Upper lobe of left lung (tissue), 6 donors: Measurements from ENCODE around the gene CNP. TPM values are rescaled to one million over a fixed set of nuclear protein-coding genes. Genes with fewer than 3 reads are reported as not detected.

Experiments used
- ATAC-seq, 2 donors: fragments of 200-7000 bp; cut with Tn5 transposase; one replicate each; pipeline ENCODE4 v1.9.1; 2022; ENCODE audit warnings: mild to moderate bottlenecking in 2 of 2, moderate library complexity in 2 of 2; ENCODE audit not compliant: low FRiP score in 2 of 2
- DNase-seq, 2 donors: peaks; one replicate each; pipeline ENCODE4 v3.0.0-alpha.2; 2019 to 2020
- H3K27ac ChIP-seq, 4 donors: fragments of 200-600 bp; sonication (generic); one replicate each; pipeline ENCODE4 v1.5.1; 2016 to 2019
- H3K27me3 ChIP-seq, 4 donors: fragments of 200-600 bp; sonication (generic); one replicate each; pipeline ENCODE4 v1.5.1; 2017 to 2019
- H3K36me3 ChIP-seq, 4 donors: fragments of 200-600 bp; sonication (generic); one replicate each; pipeline ENCODE4 v1.5.1; 2016 to 2019
- H3K4me1 ChIP-seq, 4 donors: fragments of 200-600 bp; sonication (generic); one replicate each; pipeline ENCODE4 v1.5.1; 2018 to 2019
- H3K4me3 ChIP-seq, 4 donors: fragments of 200-600 bp; sonication (generic); one replicate each; pipeline ENCODE4 v1.5.1; 2017 to 2019; ENCODE audit warnings: mild to moderate bottlenecking in 2 of 4, moderate library complexity in 1 of 4
- H3K9me3 ChIP-seq, 4 donors: fragments of 200-600 bp; sonication (generic); one replicate each; pipeline ENCODE4 v1.5.1; 2018 to 2019
- EP300 ChIP-seq, 4 donors: sonication (generic); formaldehyde crosslinking; IDR thresholded peaks; one replicate each; pipeline ENCODE4 v1.5.1; 2017; ENCODE audit warnings: antibody characterized with exemption in 4 of 4, control low read depth in 2 of 4
- POLR2A ChIP-seq, 4 donors: fragments of 450-650 bp; IDR thresholded peaks; one replicate each; pipeline ENCODE4 v1.5.1; 2016 to 2017; ENCODE audit warnings: antibody characterized with exemption in 4 of 4, mild to moderate bottlenecking in 2 of 4
- POLR2AphosphoS5 ChIP-seq, 2 donors: sonication (generic); formaldehyde crosslinking; IDR thresholded peaks; one replicate each; pipeline ENCODE4 v1.5.1; 2017; ENCODE audit warnings: antibody characterized with exemption in 2 of 2
- WGBS, 2 donors: methylation state at CpG; one replicate each; pipeline ENCODE4 v1.1.5; 2017 to 2018; 5-methylcytosine and 5-hydroxymethylcytosine counted together
- total RNA-seq, 6 donors: library from RNA; depleted of rRNA in 4 of 6; stranded (reverse); fragments of >200 nt in 4 of 6; gene quantifications; one replicate each; pipeline versions ENCODE4 v1.1.0 to v1.2.1, GENCODE V29; 2016 to 2021
- TF ChIP-seq, protein P1 (sequence below), 6 experiments: fragments of 450-650 bp in 4 of 6; fragments of 200-600 bp in 2 of 6; sonication (generic) in 2 of 6; IDR thresholded peaks; one replicate each; pipeline ENCODE4 v1.5.1; 2016 to 2019; ENCODE audit warnings: antibody characterized with exemption in 6 of 6
- donor health status: DM: no; HTN: no; CAD: no; lungs with moderate emphysema.
- donor health status: DM: no; HTN: yes; CAD: no; lungs with severe emphysema.

The CNP gene
- total RNA-seq, 6 donors from 2014 or later: 33.4 to 62.3 (median 45.3) TPM

DNA sequence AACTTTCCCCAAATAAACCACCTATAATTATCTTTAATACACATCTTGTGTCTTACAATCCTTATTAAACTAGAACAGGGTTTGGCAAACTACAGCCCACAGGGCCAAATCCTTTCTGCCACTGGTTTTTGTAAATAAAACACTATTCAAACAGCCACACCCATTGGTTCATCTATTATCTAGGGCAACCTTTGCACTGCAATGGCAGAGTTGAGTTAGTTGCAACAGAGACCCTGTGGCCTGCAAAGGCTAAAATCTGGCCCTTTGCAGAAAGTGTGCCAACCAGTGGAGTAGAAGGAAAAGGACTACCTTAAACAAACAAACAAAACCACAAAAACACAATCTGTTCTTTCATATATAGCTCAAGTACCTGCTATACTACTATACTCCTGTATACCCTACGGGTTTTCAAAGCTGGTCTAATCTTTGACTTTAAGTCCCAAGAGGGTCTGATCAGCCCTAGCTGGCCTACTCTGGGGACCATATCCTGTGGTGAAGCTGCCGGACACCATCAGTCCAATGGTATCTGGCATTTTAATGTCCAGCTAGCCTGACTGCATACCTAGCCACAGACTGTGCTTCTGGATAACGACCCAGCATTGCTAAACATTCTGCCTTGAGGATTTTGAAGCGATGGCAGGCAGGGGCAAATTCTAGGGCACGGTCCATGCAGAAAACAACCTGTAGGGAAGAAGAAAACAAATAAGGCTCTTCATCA lies 23.3 kb downstream of the CNP start:
- Histone ChIP-seq H3K4me1 (peaks cover 0 to 9% (median 0%) of the 10 kb centered on the region in 4 donors), H3K27me3 (no peaks in the 10 kb centered on the region), H3K36me3 (peaks cover 43 to 100% (median 75%) of the 10 kb centered on the region in 4 donors), H3K27ac (peak overlapping the region in 1 of 4 donors; percentile 10), H3K9me3 (no peaks in the 10 kb centered on the region), H3K4me3 (no peak overlapping the region)
- WGBS, 2 donors: 85 to 91% methylated on average over 5 of the region's 5 CpGs
- ATAC-seq: no peak
- TF ChIP-seq POLR2AphosphoS5 (IDR thresholded peaks at IDR 0.05) (no peak), EP300 (IDR thresholded peaks at IDR 0.05) (no peak), POLR2A (IDR thresholded peaks at IDR 0.05) (no peak)
- TF ChIP-seq, protein P1, sequence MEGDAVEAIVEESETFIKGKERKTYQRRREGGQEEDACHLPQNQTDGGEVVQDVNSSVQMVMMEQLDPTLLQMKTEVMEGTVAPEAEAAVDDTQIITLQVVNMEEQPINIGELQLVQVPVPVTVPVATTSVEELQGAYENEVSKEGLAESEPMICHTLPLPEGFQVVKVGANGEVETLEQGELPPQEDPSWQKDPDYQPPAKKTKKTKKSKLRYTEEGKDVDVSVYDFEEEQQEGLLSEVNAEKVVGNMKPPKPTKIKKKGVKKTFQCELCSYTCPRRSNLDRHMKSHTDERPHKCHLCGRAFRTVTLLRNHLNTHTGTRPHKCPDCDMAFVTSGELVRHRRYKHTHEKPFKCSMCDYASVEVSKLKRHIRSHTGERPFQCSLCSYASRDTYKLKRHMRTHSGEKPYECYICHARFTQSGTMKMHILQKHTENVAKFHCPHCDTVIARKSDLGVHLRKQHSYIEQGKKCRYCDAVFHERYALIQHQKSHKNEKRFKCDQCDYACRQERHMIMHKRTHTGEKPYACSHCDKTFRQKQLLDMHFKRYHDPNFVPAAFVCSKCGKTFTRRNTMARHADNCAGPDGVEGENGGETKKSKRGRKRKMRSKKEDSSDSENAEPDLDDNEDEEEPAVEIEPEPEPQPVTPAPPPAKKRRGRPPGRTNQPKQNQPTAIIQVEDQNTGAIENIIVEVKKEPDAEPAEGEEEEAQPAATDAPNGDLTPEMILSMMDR (IDR thresholded peaks at IDR 0.05): no peak
- DNase-seq: no peak

DNA sequence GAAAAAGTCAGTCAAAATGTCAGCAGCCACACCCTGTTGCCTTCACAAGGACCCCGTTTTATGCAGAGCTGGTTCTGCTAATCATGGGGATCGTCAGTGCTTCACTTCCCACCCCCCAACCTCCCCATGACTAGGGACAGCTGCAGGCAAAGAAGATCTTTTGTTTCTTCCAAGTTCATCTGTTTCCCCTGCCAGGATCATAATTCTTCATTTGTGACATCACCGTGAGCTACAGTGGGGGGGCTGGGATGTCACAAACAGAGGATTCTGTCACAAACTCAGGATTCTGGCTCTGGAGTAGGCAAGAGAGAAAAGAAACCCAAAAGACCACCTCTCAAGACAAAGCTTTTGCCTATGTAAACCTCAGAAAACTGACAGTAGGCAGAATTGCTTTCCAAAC lies 26.0 kb downstream of the CNP start:
- H3K36me3 ChIP-seq: peaks cover 65 to 100% (median 86%) of the 10 kb centered on the region in 4 donors
- no peak overlapping the region for H3K27ac ChIP-seq
- TF ChIP-seq, protein P1 (IDR thresholded peaks at IDR 0.05): no peak
- no peak for TF ChIP-seq EP300 (IDR thresholded peaks at IDR 0.05)
- no peaks in the 10 kb centered on the region for H3K27me3 ChIP-seq
- DNase-seq (no peak), ATAC-seq (no peak)
- WGBS, 2 donors: 84 to 92% methylated on average over 3 of the region's 3 CpGs
- no peaks in the 10 kb centered on the region for H3K9me3 ChIP-seq
- peaks cover 0 to 9% (median 0%) of the 10 kb centered on the region in 4 donors for H3K4me1 ChIP-seq
- no peak overlapping the region for H3K4me3 ChIP-seq

DNA sequence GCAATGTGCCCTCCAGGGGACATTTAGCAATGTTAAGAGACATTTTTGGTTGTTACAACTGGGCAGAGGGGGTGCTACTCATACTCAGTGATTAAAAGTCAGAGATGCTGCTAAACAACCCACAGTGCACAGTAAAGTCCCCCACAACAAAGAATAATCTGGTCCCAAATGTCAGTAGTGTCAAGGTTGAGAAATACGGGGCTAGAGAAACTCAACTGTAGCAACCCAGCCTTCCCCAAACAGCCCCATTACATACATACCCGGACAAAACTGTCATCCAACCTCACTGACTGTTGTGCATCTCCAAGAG lies 30.2 kb downstream of the CNP start:
- Histone ChIP-seq H3K27me3 (no peaks in the 10 kb centered on the region), H3K9me3 (no peaks in the 10 kb centered on the region), H3K27ac (no peak overlapping the region), H3K36me3 (peaks cover 56 to 98% (median 82%) of the 10 kb centered on the region in 4 donors), H3K4me1 (peaks cover 0 to 15% (median 11%) of the 10 kb centered on the region in 4 donors), H3K4me3 (no peak overlapping the region)
- TF ChIP-seq, protein P1 (IDR thresholded peaks at IDR 0.05): no peak
- no peak for TF ChIP-seq EP300 (IDR thresholded peaks at IDR 0.05)
- TF ChIP-seq POLR2A (IDR thresholded peaks at IDR 0.05): no peak
- no peak for TF ChIP-seq POLR2AphosphoS5 (IDR thresholded peaks at IDR 0.05)
- no peak for DNase-seq
- no peak for ATAC-seq
- 88 to 97% methylated on average over 2 of the region's 2 CpGs for WGBS, 2 donors

DNA sequence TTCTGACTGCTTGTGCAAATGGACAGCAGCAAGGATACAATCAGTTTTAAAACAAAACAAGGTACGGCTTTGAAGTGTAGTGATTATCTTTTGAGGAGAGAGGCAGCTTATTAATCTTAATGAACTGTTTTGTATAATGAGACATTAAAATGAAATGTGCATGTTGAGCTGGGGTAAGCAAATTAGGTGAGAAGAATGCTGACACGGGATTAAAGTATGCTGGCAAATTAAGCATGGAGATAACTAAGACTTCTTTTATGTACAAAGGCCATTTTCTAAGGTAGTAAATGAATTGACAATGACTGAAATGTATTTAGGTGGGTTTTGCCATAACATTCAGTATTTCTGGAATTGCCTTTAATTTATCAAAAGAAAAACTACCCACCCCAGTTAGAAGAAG lies 31.9 kb downstream of the CNP start:
- TF ChIP-seq POLR2A (IDR thresholded peaks at IDR 0.05): no peak
- TF ChIP-seq, protein P1 (IDR thresholded peaks at IDR 0.05): no peak
- no peak for TF ChIP-seq EP300 (IDR thresholded peaks at IDR 0.05)
- TF ChIP-seq POLR2AphosphoS5 (IDR thresholded peaks at IDR 0.05): no peak
- H3K9me3 ChIP-seq: no peaks in the 10 kb centered on the region
- H3K27me3 ChIP-seq: no peaks in the 10 kb centered on the region
- no peak overlapping the region for H3K27ac ChIP-seq
- WGBS, 2 donors: 38 to 40% methylated on average over 2 of the region's 2 CpGs
- ATAC-seq (no peak), DNase-seq (no peak)
- no peak overlapping the region for H3K4me3 ChIP-seq
- peaks cover 47 to 98% (median 69%) of the 10 kb centered on the region in 4 donors for H3K36me3 ChIP-seq
- H3K4me1 ChIP-seq: peaks cover 0 to 19% (median 11%) of the 10 kb centered on the region in 4 donors
